Stomach (tissue), 4 donors: ENCODE results near the gene MAP3K13.

Source experiments
- POLR2AphosphoS5 ChIP-seq, 3 donors: sonication (generic); formaldehyde crosslinking; IDR thresholded peaks; one replicate each; pipeline ENCODE4 v1.6.1; 2016; ENCODE audit warnings: antibody characterized with exemption in 3 of 3
- TF ChIP-seq, protein P1 (sequence below), 7 experiments: fragments of 450-650 bp in 4 of 7; fragments of 200-600 bp in 3 of 7; sonication (generic) in 3 of 7; IDR thresholded peaks; one replicate each; pipeline ENCODE4 v1.5.1; 2016 to 2019; ENCODE audit warnings: antibody characterized with exemption in 7 of 7, control low read depth in 2 of 7, mild to moderate bottlenecking in 1 of 7

- TF ChIP-seq POLR2AphosphoS5 (IDR thresholded peaks at IDR 0.05), result no peak
- TF ChIP-seq, protein P1, sequence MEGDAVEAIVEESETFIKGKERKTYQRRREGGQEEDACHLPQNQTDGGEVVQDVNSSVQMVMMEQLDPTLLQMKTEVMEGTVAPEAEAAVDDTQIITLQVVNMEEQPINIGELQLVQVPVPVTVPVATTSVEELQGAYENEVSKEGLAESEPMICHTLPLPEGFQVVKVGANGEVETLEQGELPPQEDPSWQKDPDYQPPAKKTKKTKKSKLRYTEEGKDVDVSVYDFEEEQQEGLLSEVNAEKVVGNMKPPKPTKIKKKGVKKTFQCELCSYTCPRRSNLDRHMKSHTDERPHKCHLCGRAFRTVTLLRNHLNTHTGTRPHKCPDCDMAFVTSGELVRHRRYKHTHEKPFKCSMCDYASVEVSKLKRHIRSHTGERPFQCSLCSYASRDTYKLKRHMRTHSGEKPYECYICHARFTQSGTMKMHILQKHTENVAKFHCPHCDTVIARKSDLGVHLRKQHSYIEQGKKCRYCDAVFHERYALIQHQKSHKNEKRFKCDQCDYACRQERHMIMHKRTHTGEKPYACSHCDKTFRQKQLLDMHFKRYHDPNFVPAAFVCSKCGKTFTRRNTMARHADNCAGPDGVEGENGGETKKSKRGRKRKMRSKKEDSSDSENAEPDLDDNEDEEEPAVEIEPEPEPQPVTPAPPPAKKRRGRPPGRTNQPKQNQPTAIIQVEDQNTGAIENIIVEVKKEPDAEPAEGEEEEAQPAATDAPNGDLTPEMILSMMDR (IDR thresholded peaks at IDR 0.05), result no peak
These were observed 61.5 kb downstream of the MAP3K13 start for GRCh38 chr3:185424435-185424834.
